OCI-LY7 (cell line): Measurements from ENCODE around the gene CLSTN2. TPM values are rescaled to one million over a fixed set of nuclear protein-coding genes. Genes with fewer than 3 reads are reported as not detected.

Experiments
- BruUV-seq: library from RNA; stranded (reverse); fragments of 400-500 nt; replicated peaks from 2 replicates; lab custom pipeline; 2021; lab: Mats Ljungman, UMichigan
- CTCF ChIA-PET: fragments of 300-600 bp; sonication (Branson Sonifier 250); formaldehyde crosslinking; loops from one replicate; lab custom pipeline; 2022; ENCODE audit warnings: antibody characterized with exemption; ENCODE audit not compliant: unreplicated experiment; lab: Charles Lee
- POLR2A ChIA-PET: fragments of 300-600 bp; sonication (Branson Sonifier 250); formaldehyde crosslinking; loops from one replicate; lab custom pipeline; 2022; ENCODE audit warnings: antibody characterized with exemption; lab: Charles Lee
- DNase-seq: peaks from one replicate; pipeline ENCODE4 v3.0.0-alpha.2; 2015; ENCODE audit warnings: low spot score
- H2AFZ ChIP-seq: fragments of 200-600 bp; sonication (generic), shearing (Covaris generic); 2 replicates; pipeline ENCODE4 v1.6.1; 2014; ENCODE audit warnings: mild to moderate bottlenecking, antibody characterized with exemption, low read length, moderate library complexity
- H3K27ac ChIP-seq: fragments of 200-600 bp; sonication (generic); 2 replicates; pipeline ENCODE4 v1.5.1; 2014; ENCODE audit warnings: mixed run types, low read depth, mild to moderate bottlenecking, moderate library complexity, low read length, inconsistent platforms; ENCODE audit not compliant: poor library complexity, severe bottlenecking
- H3K36me3 ChIP-seq: fragments of 200-600 bp; sonication (generic); 2 replicates; pipeline ENCODE4 v1.6.1; 2014; ENCODE audit warnings: mild to moderate bottlenecking, antibody characterized with exemption, low read length, moderate library complexity, mixed read lengths; ENCODE audit not compliant: insufficient read depth
- H3K4me1 ChIP-seq: fragments of 200-600 bp; sonication (generic); 2 replicates; pipeline ENCODE4 v1.5.1; 2014; ENCODE audit warnings: mild to moderate bottlenecking, low read length; ENCODE audit not compliant: insufficient read depth, poor library complexity, severe bottlenecking
- H3K4me2 ChIP-seq: fragments of 200-600 bp; sonication (generic); 2 replicates; pipeline ENCODE4 v1.6.1; 2014; ENCODE audit warnings: mild to moderate bottlenecking, low read length
- H3K4me3 ChIP-seq: fragments of 200-600 bp; sonication (generic); 2 replicates; pipeline ENCODE4 v1.5.1; 2014; ENCODE audit warnings: mild to moderate bottlenecking, low read depth, low read length; ENCODE audit not compliant: poor library complexity, severe bottlenecking
- H3K79me2 ChIP-seq: fragments of 200-600 bp; sonication (generic); 2 replicates; pipeline ENCODE4 v1.6.1; 2016; ENCODE audit warnings: low read depth, mild to moderate bottlenecking, low read length, moderate library complexity, mixed read lengths; ENCODE audit not compliant: insufficient read depth
- H3K9me2 ChIP-seq: fragments of 200-600 bp; sonication (generic); 2 replicates; pipeline ENCODE4 v1.6.1; 2016; ENCODE audit warnings: mild to moderate bottlenecking, low read length, mixed read lengths; ENCODE audit not compliant: insufficient read depth
- H3K9me3 ChIP-seq: fragments of 200-600 bp; sonication (generic); 2 replicates; pipeline ENCODE4 v1.6.1; 2014; ENCODE audit warnings: mild to moderate bottlenecking, mixed run types, low read length, mixed read lengths
- H4K20me1 ChIP-seq: fragments of 200-600 bp; sonication (generic); 2 replicates; pipeline ENCODE4 v1.6.1; 2014; ENCODE audit warnings: mild to moderate bottlenecking, antibody characterized with exemption, low read length, moderate library complexity, mixed read lengths; ENCODE audit not compliant: insufficient read depth
- CTCF ChIP-seq: fragments of 200-600 bp; sonication (generic); conservative IDR thresholded peaks from 2 replicates; pipeline ENCODE4 v1.5.1; 2014; ENCODE audit warnings: mild to moderate bottlenecking, antibody characterized with exemption, low read length, moderate library complexity, mixed read lengths
- EZH2phosphoT487 ChIP-seq: fragments of 200-600 bp; sonication (generic); IDR thresholded peaks from 2 replicates; pipeline ENCODE4 v1.6.1; 2018; ENCODE audit warnings: low read depth, borderline replicate concordance, mild to moderate bottlenecking, mixed run types, antibody characterized with exemption, low read length, moderate library complexity, mixed read lengths
- intact Hi-C: fragments of 100-400 bp; cut with micrococcal nuclease; formaldehyde crosslinking; loops from one replicate; pipeline ENCODE4 v1.10.0; 2022; ENCODE audit not compliant: unreplicated experiment
- total RNA-seq, 2 experiments: library from RNA; depleted of rRNA in 1 of 2; stranded (reverse); fragments of >200 nt in 1 of 2; shearing (Covaris generic) in 1 of 2; gene quantifications; 2 replicates each; pipeline ENCODE4 v1.2.3, GENCODE V29; 2014 to 2022

Gene CLSTN2
- total RNA-seq, 2 experiments from 2014 or later, result not detected

GRCh38 chr3:140114789-140115080, 179.8 kb downstream of the CLSTN2 start:
- POLR2A ChIA-PET, result no interaction called here
- H4K20me1 ChIP-seq, result no peaks in the 10 kb centered on the region
- H3K27ac ChIP-seq, result no peak overlapping the region
- CTCF ChIA-PET, result no interaction called here
- DNase-seq, result no peak
- no TSS peak for BruUV-seq
- intact Hi-C loops, result no loop called here
- H3K4me3 ChIP-seq, result no peak overlapping the region
- TF ChIP-seq CTCF (no peak), EZH2phosphoT487 (no peak)
- H3K4me1 ChIP-seq, result no peaks in the 10 kb centered on the region
- H3K9me2 ChIP-seq, result no peaks in the 10 kb centered on the region
- no peak overlapping the region for H2AFZ ChIP-seq
- H3K36me3 ChIP-seq, result no peaks in the 10 kb centered on the region
- H3K9me3 ChIP-seq, result no peaks in the 10 kb centered on the region
- H3K79me2 ChIP-seq, result no peaks in the 10 kb centered on the region
- H3K4me2 ChIP-seq, result no peak overlapping the region

GRCh38 chr3:140117096-140117526, 182.1 kb downstream of the CLSTN2 start:
- Histone ChIP-seq H4K20me1 (no peaks in the 10 kb centered on the region), H3K36me3 (no peaks in the 10 kb centered on the region), H3K9me3 (no peaks in the 10 kb centered on the region), H3K4me2 (no peak overlapping the region), H3K79me2 (no peaks in the 10 kb centered on the region), H3K9me2 (no peaks in the 10 kb centered on the region), H2AFZ (no peak overlapping the region), H3K4me1 (no peaks in the 10 kb centered on the region), H3K4me3 (no peak overlapping the region), H3K27ac (no peak overlapping the region)
- POLR2A ChIA-PET, result no interaction called here
- intact Hi-C loops, result no loop called here
- CTCF ChIA-PET, result no interaction called here
- no TSS peak for BruUV-seq
- no peak for TF ChIP-seq CTCF
- TF ChIP-seq EZH2phosphoT487, result no peak
- DNase-seq, result no peak

- Histone ChIP-seq H3K4me3 (no peak overlapping the region), H3K4me2 (no peak overlapping the region), H3K79me2 (no peaks in the 10 kb centered on the region), H4K20me1 (no peaks in the 10 kb centered on the region), H3K9me2 (no peaks in the 10 kb centered on the region), H3K4me1 (no peaks in the 10 kb centered on the region), H3K9me3 (no peaks in the 10 kb centered on the region), H2AFZ (no peak overlapping the region), H3K27ac (no peak overlapping the region), H3K36me3 (no peaks in the 10 kb centered on the region)
- intact Hi-C loops, result no loop called here
- DNase-seq, result no peak
- CTCF ChIA-PET, result no interaction called here
- no TSS peak for BruUV-seq
- TF ChIP-seq EZH2phosphoT487 (no peak), CTCF (no peak)
- POLR2A ChIA-PET, result interaction anchor here (0.9 kb wide), 1 partner anchor 81 kb away, joined by 3 read pairs; no protein-coding TSS in a partner anchor
These were observed 187.2 kb downstream of the CLSTN2 start for GRCh38 chr3:140122183-140122582.
